VCaP (cell line): ENCODE results near the gene CNOT10.

Experiments used
- H3K27ac ChIP-seq: fragments of 450-650 bp; 2 replicates; pipeline ENCODE4 v1.5.1; 2017
- TF ChIP-seq, protein P1 (sequence below): fragments of 450-650 bp; conservative IDR thresholded peaks from 2 replicates; pipeline ENCODE4 v1.5.1; 2017; ENCODE audit warnings: mild to moderate bottlenecking, moderate library complexity

CNOT10 gene

DNA sequence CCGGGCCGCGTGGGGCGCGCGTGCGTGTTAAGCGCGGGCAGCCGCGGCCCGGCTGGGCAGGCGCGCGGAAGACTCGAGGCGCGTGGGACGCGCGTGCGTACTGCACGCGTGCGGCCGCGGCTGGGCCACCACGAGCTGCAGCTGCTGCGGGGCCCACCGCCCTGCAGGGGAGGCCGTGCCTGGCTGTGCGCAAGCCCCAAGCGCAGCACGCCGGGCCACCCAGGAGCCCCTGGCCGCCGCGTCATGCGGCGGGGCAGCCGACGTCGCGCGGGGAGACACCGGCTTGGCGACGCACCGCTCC, 132.2 kb downstream of the CNOT10 start:
- no peak overlapping the region for H3K27ac ChIP-seq

DNA sequence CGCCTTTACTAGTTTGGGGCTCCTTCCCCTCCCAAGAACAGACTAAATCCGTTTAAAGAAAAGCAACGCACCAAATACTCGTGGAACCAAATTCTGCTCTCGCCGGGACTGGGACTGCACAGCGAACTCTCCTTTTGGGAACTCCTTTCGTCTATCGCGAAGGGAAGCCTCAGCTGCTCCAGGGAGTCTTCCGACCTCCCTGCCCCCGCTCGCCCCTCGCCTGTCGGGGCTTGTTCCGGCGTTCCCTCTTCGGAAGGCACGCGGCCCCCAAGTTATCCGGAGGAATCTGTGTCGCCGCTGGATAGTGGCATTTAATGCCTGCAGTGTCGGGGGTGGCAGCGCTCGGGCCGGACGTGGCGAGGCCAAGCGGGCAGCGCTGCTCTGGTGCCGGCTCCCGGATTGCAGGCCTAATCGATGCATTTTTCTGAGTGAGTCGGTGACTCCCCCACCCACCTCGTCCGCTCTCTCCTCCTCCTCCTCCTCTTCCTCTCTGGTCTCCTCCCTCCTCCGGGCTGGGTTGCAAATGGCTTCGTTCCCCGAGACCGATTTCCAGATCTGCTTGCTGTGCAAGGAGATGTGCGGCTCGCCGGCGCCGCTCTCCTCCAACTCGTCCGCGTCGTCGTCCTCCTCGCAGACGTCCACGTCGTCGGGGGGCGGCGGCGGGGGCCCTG, 132.7 kb downstream of the CNOT10 start, which contains the start of gene TRIM71:
Gene TRIM71, plus strand, starts transcription at position 440 of the 671 bp plus-strand sequence. Its CDS starts 84 bp downstream, at position 524.
- H3K27ac ChIP-seq: no peak within 1 kb of the TSS
- TF ChIP-seq, protein P1, sequence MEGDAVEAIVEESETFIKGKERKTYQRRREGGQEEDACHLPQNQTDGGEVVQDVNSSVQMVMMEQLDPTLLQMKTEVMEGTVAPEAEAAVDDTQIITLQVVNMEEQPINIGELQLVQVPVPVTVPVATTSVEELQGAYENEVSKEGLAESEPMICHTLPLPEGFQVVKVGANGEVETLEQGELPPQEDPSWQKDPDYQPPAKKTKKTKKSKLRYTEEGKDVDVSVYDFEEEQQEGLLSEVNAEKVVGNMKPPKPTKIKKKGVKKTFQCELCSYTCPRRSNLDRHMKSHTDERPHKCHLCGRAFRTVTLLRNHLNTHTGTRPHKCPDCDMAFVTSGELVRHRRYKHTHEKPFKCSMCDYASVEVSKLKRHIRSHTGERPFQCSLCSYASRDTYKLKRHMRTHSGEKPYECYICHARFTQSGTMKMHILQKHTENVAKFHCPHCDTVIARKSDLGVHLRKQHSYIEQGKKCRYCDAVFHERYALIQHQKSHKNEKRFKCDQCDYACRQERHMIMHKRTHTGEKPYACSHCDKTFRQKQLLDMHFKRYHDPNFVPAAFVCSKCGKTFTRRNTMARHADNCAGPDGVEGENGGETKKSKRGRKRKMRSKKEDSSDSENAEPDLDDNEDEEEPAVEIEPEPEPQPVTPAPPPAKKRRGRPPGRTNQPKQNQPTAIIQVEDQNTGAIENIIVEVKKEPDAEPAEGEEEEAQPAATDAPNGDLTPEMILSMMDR: no peak

More for the DNA sequence above, 132.2 kb downstream of the CNOT10 start:
- TF ChIP-seq, protein P1: no peak

DNA sequence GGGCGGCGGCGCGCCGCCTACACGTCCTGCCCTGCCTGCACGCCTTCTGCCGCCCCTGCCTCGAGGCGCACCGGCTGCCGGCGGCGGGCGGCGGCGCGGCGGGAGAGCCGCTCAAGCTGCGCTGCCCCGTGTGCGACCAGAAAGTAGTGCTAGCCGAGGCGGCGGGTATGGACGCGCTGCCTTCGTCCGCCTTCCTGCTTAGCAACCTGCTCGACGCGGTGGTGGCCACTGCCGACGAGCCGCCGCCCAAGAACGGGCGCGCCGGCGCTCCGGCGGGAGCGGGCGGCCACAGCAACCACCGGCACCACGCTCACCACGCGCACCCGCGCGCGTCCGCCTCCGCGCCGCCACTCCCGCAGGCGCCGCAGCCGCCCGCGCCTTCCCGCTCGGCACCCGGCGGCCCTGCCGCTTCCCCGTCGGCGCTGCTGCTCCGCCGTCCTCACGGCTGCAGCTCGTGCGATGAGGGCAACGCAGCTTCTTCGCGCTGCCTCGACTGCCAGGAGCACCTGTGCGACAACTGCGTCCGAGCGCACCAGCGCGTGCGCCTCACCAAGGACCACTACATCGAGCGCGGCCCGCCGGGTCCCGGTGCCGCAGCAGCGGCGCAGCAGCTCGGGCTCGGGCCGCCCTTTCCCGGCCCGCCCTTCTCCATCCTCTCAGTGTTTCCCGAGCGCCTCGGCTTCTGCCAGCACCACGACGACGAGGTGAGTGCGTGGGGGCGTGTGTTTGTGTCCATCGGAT, 133.4 kb downstream of the CNOT10 start:
- H3K27ac ChIP-seq: no peak overlapping the region
- TF ChIP-seq, protein P1: no peak

DNA sequence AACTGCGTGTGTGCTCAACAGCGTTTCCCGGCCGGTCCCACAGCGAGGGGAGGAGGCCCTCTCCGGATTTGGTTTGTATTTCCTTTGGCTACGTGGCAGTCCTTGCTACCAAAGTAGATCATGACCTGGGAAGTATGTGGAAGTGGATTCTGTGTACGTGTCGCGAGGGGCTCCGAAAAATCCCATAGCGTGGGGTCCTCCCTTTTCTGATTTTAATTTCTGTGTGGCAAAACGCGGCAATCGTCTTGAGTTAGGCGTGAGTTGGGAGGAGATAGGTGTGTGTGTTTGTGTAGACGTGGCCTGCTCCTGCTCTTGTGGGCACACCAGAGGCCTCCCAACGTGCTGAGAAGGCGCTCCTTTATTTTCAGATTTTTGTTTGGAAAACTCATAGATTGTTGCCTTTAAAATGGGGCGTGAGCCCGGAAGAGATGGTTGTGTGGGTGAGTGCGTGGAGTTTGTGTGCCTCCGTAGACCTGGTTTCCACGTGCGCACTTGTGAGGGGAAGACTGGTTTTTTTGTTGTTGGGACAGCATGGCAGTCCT, 134.1 kb downstream of the CNOT10 start:
- H3K27ac ChIP-seq: no peak overlapping the region
- TF ChIP-seq, protein P1: no peak

DNA sequence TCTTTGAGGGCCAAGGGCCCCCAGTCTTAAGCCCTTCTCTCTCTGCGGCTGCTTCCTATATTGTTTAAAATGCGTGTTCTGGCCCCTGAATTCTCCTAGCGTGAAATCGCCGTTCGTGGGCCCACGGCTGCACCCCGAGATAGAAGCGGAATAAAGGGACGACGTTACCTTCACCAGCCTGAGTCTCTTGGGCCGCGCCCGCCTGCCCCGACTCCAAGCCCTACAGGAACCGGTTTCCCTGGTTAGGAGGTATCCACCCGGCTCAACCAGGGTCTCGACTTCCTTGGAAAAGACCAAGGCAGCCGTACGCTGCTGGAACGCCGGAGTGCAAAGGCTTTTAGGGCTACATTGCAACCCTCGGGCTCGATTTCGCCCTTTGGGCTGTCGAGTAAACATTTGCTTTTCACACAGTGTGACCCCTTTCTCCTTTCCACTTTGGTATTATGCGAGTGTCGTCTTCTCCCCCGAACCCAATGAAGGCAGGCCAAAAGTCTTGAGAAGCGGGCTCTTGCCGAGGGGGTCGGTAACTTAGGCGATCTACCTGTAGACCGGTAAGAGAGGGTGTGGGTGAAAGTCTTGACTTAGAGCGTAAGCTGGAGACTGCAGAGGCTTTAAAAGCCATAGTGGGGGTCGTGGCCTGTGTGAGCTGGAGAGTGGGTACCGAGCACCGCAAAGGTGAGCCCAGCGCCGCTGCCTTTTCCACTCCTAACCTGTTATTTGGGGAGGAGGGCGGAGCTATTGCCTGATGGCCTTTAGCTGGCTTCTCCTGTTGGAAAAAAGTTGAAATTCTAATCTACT, 134.8 kb downstream of the CNOT10 start:
- H3K27ac ChIP-seq: no peak overlapping the region
- TF ChIP-seq, protein P1: no peak

DNA sequence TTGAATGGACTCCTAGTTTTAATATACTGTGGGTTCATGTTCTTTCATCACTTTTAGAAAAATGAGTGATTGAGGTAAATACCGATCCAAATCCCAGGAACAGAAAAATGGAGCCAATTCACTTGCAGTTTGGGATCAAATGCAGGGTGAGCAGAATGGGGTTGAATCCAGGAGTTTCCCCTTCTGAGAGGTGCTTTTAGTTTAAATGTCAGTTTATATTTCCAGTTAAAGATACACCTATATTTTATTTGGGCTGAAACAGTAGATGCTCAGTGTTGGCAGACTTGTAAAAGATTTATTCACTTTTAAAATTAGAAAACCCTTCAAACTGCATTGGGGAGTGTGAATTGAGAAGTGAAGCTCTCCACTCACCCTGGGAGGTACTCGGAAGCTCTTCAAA, 135.4 kb downstream of the CNOT10 start:
- TF ChIP-seq, protein P1: no peak

More for the DNA sequence above, 135.4 kb downstream of the CNOT10 start:
- H3K27ac ChIP-seq: no peak overlapping the region
